GM06990 (cell line): ENCODE data around the gene IFNL2.

ENCODE experiments used
- DNase-seq: peaks from one replicate; pipeline ENCODE4 v3.0.0-alpha.2; 2011; ENCODE audit not compliant: insufficient read length; ENCODE audit errors: extremely low read depth
- H3K27me3 ChIP-seq: replicated peaks from 2 replicates; pipeline ENCODE4 v1.6.0; 2011; ENCODE audit warnings: low read length; ENCODE audit not compliant: control insufficient read depth, insufficient read depth
- H3K36me3 ChIP-seq: 2 replicates; pipeline ENCODE4 v1.5.1; 2011; ENCODE audit warnings: low read length; ENCODE audit not compliant: control insufficient read depth, insufficient read depth
- H3K4me3 ChIP-seq: replicated peaks from 2 replicates; pipeline ENCODE4 v1.5.1; 2011; ENCODE audit warnings: low read depth, mild to moderate bottlenecking, control low read depth, low read length
- CTCF ChIP-seq: IDR thresholded peaks from 2 replicates; pipeline ENCODE4 v1.5.1; 2011; ENCODE audit warnings: low read length, control low read depth, mild to moderate bottlenecking, inconsistent platforms; ENCODE audit not compliant: insufficient read depth, poor library complexity, severe bottlenecking

Gene IFNL2

GRCh38 chr19:39318071-39318470 lies 49.9 kb downstream of the IFNL2 start:
- no peaks in the 10 kb centered on the region for H3K36me3 ChIP-seq
- TF ChIP-seq CTCF: no peak
- no peak for DNase-seq
- H3K27me3 ChIP-seq: no peaks in the 10 kb centered on the region
- H3K4me3 ChIP-seq: no peak overlapping the region

GRCh38 chr19:39318690-39319089 lies 50.5 kb downstream of the IFNL2 start:
- Histone ChIP-seq H3K27me3 (no peaks in the 10 kb centered on the region), H3K4me3 (no peak overlapping the region), H3K36me3 (no peaks in the 10 kb centered on the region)
- TF ChIP-seq CTCF: no peak
- no peak for DNase-seq

GRCh38 chr19:39319098-39319891 lies 51.1 kb downstream of the IFNL2 start:
- H3K4me3 ChIP-seq: no peak overlapping the region
- TF ChIP-seq CTCF: no peak
- no peaks in the 10 kb centered on the region for H3K27me3 ChIP-seq
- no peaks in the 10 kb centered on the region for H3K36me3 ChIP-seq
- no peak for DNase-seq
